T-cell (primary cell): ENCODE results near the gene TTLL13. TPM values are rescaled to one million over a fixed set of nuclear protein-coding genes. Genes with fewer than 3 reads are reported as not detected.

Experiments used
- ATAC-seq, 4 experiments: fragments of 200-7000 bp in 3 of 4; fragments of 150-1000 bp in 1 of 4; cut with Tn5 transposase; replicated peaks in 1 of 4; 1 replicate in 3 of 4; 2 replicates in 1 of 4; pipeline ENCODE4 v1.10.0; 2021; ENCODE audit warnings: moderate library complexity in 3 of 4, mild to moderate bottlenecking in 2 of 4, moderate number of reproducible peaks in 1 of 4
- CTCF ChIA-PET, 2 donors: fragments of 300-600 bp; sonication (Branson Sonifier 250); formaldehyde crosslinking; loops; one replicate each; lab custom pipeline; 2022; ENCODE audit warnings: antibody characterized with exemption in 2 of 2; lab: Charles Lee
- POLR2A ChIA-PET, 2 donors: fragments of 300-600 bp; sonication (Branson Sonifier 250); formaldehyde crosslinking; loops; one replicate each; lab custom pipeline; 2022; ENCODE audit warnings: antibody characterized with exemption in 2 of 2; lab: Charles Lee
- DNase-seq, 35 experiments: peaks; one replicate each; pipeline versions ENCODE4 v3.0.0 to v3.0.0-alpha.2; 2013 to 2023
- H3K27ac ChIP-seq: one replicate; pipeline ENCODE4 v1.5.1; 2013; ENCODE audit warnings: low read length
- H3K27me3 ChIP-seq, 2 experiments: replicated peaks in 1 of 2; 1 replicate in 1 of 2; 2 replicates in 1 of 2; pipeline versions ENCODE4 v1.6.1 to v1.7.0; 2013; ENCODE audit warnings: low read length in 1 of 2, mixed read lengths in 1 of 2; ENCODE audit not compliant: control insufficient read depth in 2 of 2, insufficient read depth in 2 of 2; ENCODE audit errors: extremely low read depth in 1 of 2
- H3K36me3 ChIP-seq, 2 donors: 1 replicate in 1 of 2; 2 replicates in 1 of 2; pipeline versions ENCODE4 v1.6.1 to v1.7.0; 2013; ENCODE audit warnings: low read length in 1 of 2; ENCODE audit not compliant: control insufficient read depth in 2 of 2, insufficient read depth in 1 of 2; ENCODE audit errors: extremely low read depth in 1 of 2
- H3K4me1 ChIP-seq, 2 experiments: 1 replicate in 1 of 2; 2 replicates in 1 of 2; pipeline versions ENCODE4 v1.6.1 to v1.7.0; 2013; ENCODE audit warnings: low read length in 2 of 2, mixed read lengths in 1 of 2; ENCODE audit not compliant: insufficient read depth in 2 of 2, control insufficient read depth in 1 of 2; ENCODE audit errors: extremely low read depth in 1 of 2
- H3K4me3 ChIP-seq, 2 donors: 1 replicate in 1 of 2; 2 replicates in 1 of 2; pipeline versions ENCODE4 v1.5.1 to v1.7.0; 2013; ENCODE audit warnings: mild to moderate bottlenecking in 2 of 2, low read length in 1 of 2, moderate library complexity in 1 of 2; ENCODE audit not compliant: control insufficient read depth in 1 of 2; ENCODE audit errors: extremely low read depth in 1 of 2
- H3K9me3 ChIP-seq: 2 replicates; pipeline ENCODE4 v1.7.0; 2013
- H3K27ac Mint-ChIP-seq, 2 donors: one replicate each; pipeline ENCODE4 v1.8.0; 2020 to 2021; ENCODE audit warnings: mild to moderate bottlenecking in 2 of 2, mixed read lengths in 2 of 2
- H3K27me3 Mint-ChIP-seq, 2 donors: one replicate each; pipeline ENCODE4 v1.8.0; 2021 to 2022; ENCODE audit warnings: mixed read lengths in 2 of 2
- H3K36me3 Mint-ChIP-seq: one replicate; pipeline ENCODE4 v1.8.0; 2021; ENCODE audit warnings: mixed read lengths
- H3K4me1 Mint-ChIP-seq, 3 donors: one replicate each; pipeline ENCODE4 v1.8.0; 2020 to 2022; ENCODE audit warnings: mixed read lengths in 3 of 3, mild to moderate bottlenecking in 1 of 3
- H3K4me3 Mint-ChIP-seq, 3 donors: one replicate each; pipeline ENCODE4 v1.8.0; 2020 to 2022; ENCODE audit warnings: mild to moderate bottlenecking in 3 of 3, mixed read lengths in 3 of 3, moderate library complexity in 3 of 3
- H3K9me3 Mint-ChIP-seq, 3 donors: one replicate each; pipeline ENCODE4 v1.8.0; 2020 to 2022; ENCODE audit warnings: mixed read lengths in 3 of 3
- WGBS: methylation state at CpG from one replicate; pipeline ENCODE4 v1.1.5; 2013; ENCODE audit warnings: missing lambda C conversion rate; ENCODE audit not compliant: insufficient coverage; 5-methylcytosine and 5-hydroxymethylcytosine counted together
- total RNA-seq, 35 experiments: library from RNA in 6 of 35; stranded (reverse) in 6 of 35; fragments of 120-200 nt in 1 of 35; gene quantifications; one replicate each; pipeline versions ENCODE4 v1.2.1 to v1.2.4 and lab custom pipeline; 2013 to 2026

TTLL13 gene
- total RNA-seq, 5 donors from 2014 or later (not counting 1 experiment from before 2014, with no cell fraction given): 0.46 to 1.7 (median 0.70) TPM

GRCh38 chr15:90309020-90309419 is 59.7 kb downstream of the TTLL13 start:
- Histone ChIP-seq H3K9me3 (no peaks in the 10 kb centered on the region), H3K27me3 (no peaks in the 10 kb centered on the region), H3K36me3 (no peaks in the 10 kb centered on the region), H3K4me1 (peaks cover 12 to 14% of the 10 kb centered on the region in 2 experiments), H3K4me3 (no peak overlapping the region), H3K27ac (no peak overlapping the region)
- CTCF ChIA-PET: interaction anchor here in 1 of 2 donors (0.5 to 1.1 kb wide), 2 partner anchors 11 to 13 kb away, joined by 3 to 4 read pairs; no protein-coding TSS in a partner anchor
- Mint-ChIP-seq H3K27ac (no peak overlapping the region), H3K4me1 (peaks cover 13 to 20% (median 17%) of the 10 kb centered on the region in 3 donors), H3K27me3 (no peaks in the 10 kb centered on the region), H3K36me3 (no peaks in the 10 kb centered on the region), H3K4me3 (no peak overlapping the region), H3K9me3 (no peaks in the 10 kb centered on the region)
- no peak for ATAC-seq
- no peak for DNase-seq
- POLR2A ChIA-PET: no interaction called here
- WGBS: 92% methylated on average over 4 of the region's 4 CpGs

Other genes with a start within 250 kb of the TTLL13 start
- 10 to 100 TPM; 11.8 to 21.2 (median 17.7) TPM for gene ZNF710, start 248.2 kb upstream of the TTLL13 start, total RNA-seq
- 10 to 100 TPM; 45.8 to 56.1 (median 49.2) TPM for gene IDH2, start 147.1 kb upstream of the TTLL13 start, total RNA-seq
- 10 to 100 TPM; 11.7 to 34.7 (median 25.4) TPM for gene SEMA4B, start 48.2 kb upstream of the TTLL13 start, total RNA-seq
- gene CIB1, start 15.6 kb upstream of the TTLL13 start, total RNA-seq: 100 to 1,000 TPM; 112 to 201 (median 139) TPM
- gene GDPGP1, start 15.3 kb upstream of the TTLL13 start, total RNA-seq: 10 to 100 TPM in 3 of 5 donors, 1 to 10 TPM in 2; 7.9 to 14.5 (median 12.1) TPM
- gene NGRN, start 16.1 kb downstream of the TTLL13 start, total RNA-seq: 10 to 100 TPM; 44.5 to 53.1 (median 46.1) TPM
- under 1 TPM; 0.61 to 0.85 (median 0.70) TPM for gene ZNF774, start 102.7 kb downstream of the TTLL13 start, total RNA-seq
- 100 to 1,000 TPM; 125 to 158 (median 127) TPM for gene IQGAP1, start 138.7 kb downstream of the TTLL13 start, total RNA-seq